ENCODE results near the gene SHOX. TPM values are rescaled to one million over a fixed set of nuclear protein-coding genes. Genes with fewer than 3 reads are reported as not detected.

The SHOX gene
- not detected for total RNA-seq
- not detected for total RNA-seq (2013)

GRCh38 chrX:630612-631496, at the start of gene SHOX:
Gene SHOX, plus strand, starts transcription at chrX:630791. Its CDS starts 107 bp downstream, at chrX:630898.
- intact Hi-C loops (cut with micrococcal nuclease): no loop called here
- no peak for TF ChIP-seq CTCF (IDR thresholded peaks at IDR 0.05)
- Histone ChIP-seq H3K9me3 (ENCODE audit: control insufficient read depth, insufficient read depth, low read length) (peaks cover 4% of the 10 kb centered on the region), H3K4me1 (ENCODE audit: control insufficient read depth, insufficient read depth, low read length) (no peaks in the 10 kb centered on the region), H3K27me3 (ENCODE audit: control insufficient read depth, insufficient read depth, low read length) (peaks cover 32% of the 10 kb centered on the region), H3K4me3 (ENCODE audit: low read length) (no peak within 1 kb of the TSS), H3K27ac (ENCODE audit: low read length) (no peak within 1 kb of the TSS), H3K36me3 (ENCODE audit: control insufficient read depth, insufficient read depth, low read length) (no peaks in the 10 kb centered on the region)
- 9% methylated on average over 82 of the region's 84 CpGs for WGBS (ENCODE audit: insufficient coverage)
- DNase-seq: no peak
- ATAC-seq: no peak
- Mint-ChIP-seq H3K27me3 (ENCODE audit: low read depth in 2 of 2) (peaks cover 57 to 58% of the 10 kb centered on the region in 2 donors), H3K4me1 (no peaks in the 10 kb centered on the region), H3K27ac (no peak within 1 kb of the TSS), H3K9me3 (peaks cover 12 to 14% of the 10 kb centered on the region in 2 donors), H3K36me3 (no peaks in the 10 kb centered on the region), H3K4me3 (no peak within 1 kb of the TSS)

GRCh38 chrX:581066-581465, 49.5 kb upstream of the SHOX start:
- no peak for DNase-seq
- intact Hi-C loops (cut with micrococcal nuclease): no loop called here
- Mint-ChIP-seq H3K4me3 (no peak overlapping the region), H3K36me3 (no peaks in the 10 kb centered on the region), H3K27me3 (ENCODE audit: low read depth in 2 of 2) (no peaks in the 10 kb centered on the region), H3K27ac (no peak overlapping the region), H3K4me1 (no peaks in the 10 kb centered on the region), H3K9me3 (peaks cover 16 to 20% of the 10 kb centered on the region in 2 donors)
- Histone ChIP-seq H3K27me3 (ENCODE audit: control insufficient read depth, insufficient read depth, low read length) (no peaks in the 10 kb centered on the region), H3K4me1 (ENCODE audit: control insufficient read depth, insufficient read depth, low read length) (no peaks in the 10 kb centered on the region), H3K4me3 (ENCODE audit: low read length) (no peak overlapping the region), H3K27ac (ENCODE audit: low read length) (no peak overlapping the region), H3K9me3 (ENCODE audit: control insufficient read depth, insufficient read depth, low read length) (no peaks in the 10 kb centered on the region), H3K36me3 (ENCODE audit: control insufficient read depth, insufficient read depth, low read length) (no peaks in the 10 kb centered on the region)
- no peak for TF ChIP-seq CTCF (IDR thresholded peaks at IDR 0.05)
- 100% methylated on average over 1 of the region's 1 CpG for WGBS (ENCODE audit: insufficient coverage)
- ATAC-seq: no peak

GRCh38 chrX:581720-582298, 48.8 kb upstream of the SHOX start:
- Histone ChIP-seq H3K27ac (ENCODE audit: low read length) (no peak overlapping the region), H3K9me3 (ENCODE audit: control insufficient read depth, insufficient read depth, low read length) (no peaks in the 10 kb centered on the region), H3K4me1 (ENCODE audit: control insufficient read depth, insufficient read depth, low read length) (no peaks in the 10 kb centered on the region), H3K36me3 (ENCODE audit: control insufficient read depth, insufficient read depth, low read length) (no peaks in the 10 kb centered on the region), H3K4me3 (ENCODE audit: low read length) (no peak overlapping the region), H3K27me3 (ENCODE audit: control insufficient read depth, insufficient read depth, low read length) (no peaks in the 10 kb centered on the region)
- no peak overlapping the region for H3K4me3 Mint-ChIP-seq
- no peak for DNase-seq
- peaks cover 16 to 20% of the 10 kb centered on the region in 2 donors for H3K9me3 Mint-ChIP-seq
- H3K36me3 Mint-ChIP-seq: no peaks in the 10 kb centered on the region
- no peak for ATAC-seq
- no peak for TF ChIP-seq CTCF (IDR thresholded peaks at IDR 0.05)
- no peaks in the 10 kb centered on the region for H3K4me1 Mint-ChIP-seq
- WGBS (ENCODE audit: insufficient coverage): 71% methylated on average over 7 of the region's 7 CpGs
- no peak overlapping the region for H3K27ac Mint-ChIP-seq
- no peaks in the 10 kb centered on the region for H3K27me3 Mint-ChIP-seq (ENCODE audit: low read depth in 2 of 2)
- intact Hi-C loops (cut with micrococcal nuclease): no loop called here

Measured in natural killer cell (primary cell).